C4-2B (cell line): ENCODE measurements around the gene TMEM19.
A peak's percentile ranks its signal among the peaks of the same experiment; 100 is the strongest.
"Not testable (repeated sequence)": the region's sequence is repeated elsewhere in the genome, so short reads cannot be mapped to it uniquely, and the experiment has no call there.

ENCODE experiments used
- H3K27ac ChIP-seq: fragments of 450-650 bp; 2 replicates; pipeline ENCODE4 v1.5.1; 2017
- ZFX ChIP-seq: fragments of 450-650 bp; IDR thresholded peaks from 2 replicates; pipeline ENCODE4 v1.6.1; 2017
- TF ChIP-seq, protein P1 (sequence below): fragments of 450-650 bp; conservative IDR thresholded peaks from 2 replicates; pipeline ENCODE4 v1.5.1; 2017; ENCODE audit warnings: mild to moderate bottlenecking

The TMEM19 gene

DNA sequence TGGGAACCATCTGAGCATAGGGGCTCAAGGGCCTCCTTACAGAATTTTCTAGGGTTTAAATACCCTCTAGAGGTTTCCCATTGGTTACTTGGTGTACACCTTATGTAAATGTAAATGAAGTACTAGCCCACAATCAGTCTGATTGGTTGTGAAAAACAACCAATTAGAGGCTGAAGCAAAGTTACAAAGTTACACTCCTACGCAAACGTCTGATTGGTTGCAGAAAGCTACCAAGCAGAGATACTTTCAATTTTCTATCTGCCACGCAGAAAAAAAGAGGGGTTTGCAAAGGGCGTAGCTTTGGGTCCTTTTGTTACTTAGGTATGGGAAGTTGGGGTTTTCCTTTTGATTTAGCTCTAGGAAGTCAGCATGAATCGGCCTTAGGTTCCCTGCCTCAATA is 1.8 kb upstream of the TMEM19 start:
- TF ChIP-seq, protein P1, sequence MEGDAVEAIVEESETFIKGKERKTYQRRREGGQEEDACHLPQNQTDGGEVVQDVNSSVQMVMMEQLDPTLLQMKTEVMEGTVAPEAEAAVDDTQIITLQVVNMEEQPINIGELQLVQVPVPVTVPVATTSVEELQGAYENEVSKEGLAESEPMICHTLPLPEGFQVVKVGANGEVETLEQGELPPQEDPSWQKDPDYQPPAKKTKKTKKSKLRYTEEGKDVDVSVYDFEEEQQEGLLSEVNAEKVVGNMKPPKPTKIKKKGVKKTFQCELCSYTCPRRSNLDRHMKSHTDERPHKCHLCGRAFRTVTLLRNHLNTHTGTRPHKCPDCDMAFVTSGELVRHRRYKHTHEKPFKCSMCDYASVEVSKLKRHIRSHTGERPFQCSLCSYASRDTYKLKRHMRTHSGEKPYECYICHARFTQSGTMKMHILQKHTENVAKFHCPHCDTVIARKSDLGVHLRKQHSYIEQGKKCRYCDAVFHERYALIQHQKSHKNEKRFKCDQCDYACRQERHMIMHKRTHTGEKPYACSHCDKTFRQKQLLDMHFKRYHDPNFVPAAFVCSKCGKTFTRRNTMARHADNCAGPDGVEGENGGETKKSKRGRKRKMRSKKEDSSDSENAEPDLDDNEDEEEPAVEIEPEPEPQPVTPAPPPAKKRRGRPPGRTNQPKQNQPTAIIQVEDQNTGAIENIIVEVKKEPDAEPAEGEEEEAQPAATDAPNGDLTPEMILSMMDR: no peak
- TF ChIP-seq ZFX: no peak
- H3K27ac ChIP-seq: no peak overlapping the region

- peak overlapping the region; percentile 88 for H3K27ac ChIP-seq
- TF ChIP-seq, protein P1: no peak
- no peak for TF ChIP-seq ZFX
These were observed 473 bp upstream of the TMEM19 start for GRCh38 chr12:71685312-71685906.

GRCh38 chr12:71686658-71687025 is 760 bp downstream of the TMEM19 start:
- H3K27ac ChIP-seq: peak overlapping the region; percentile 88

DNA sequence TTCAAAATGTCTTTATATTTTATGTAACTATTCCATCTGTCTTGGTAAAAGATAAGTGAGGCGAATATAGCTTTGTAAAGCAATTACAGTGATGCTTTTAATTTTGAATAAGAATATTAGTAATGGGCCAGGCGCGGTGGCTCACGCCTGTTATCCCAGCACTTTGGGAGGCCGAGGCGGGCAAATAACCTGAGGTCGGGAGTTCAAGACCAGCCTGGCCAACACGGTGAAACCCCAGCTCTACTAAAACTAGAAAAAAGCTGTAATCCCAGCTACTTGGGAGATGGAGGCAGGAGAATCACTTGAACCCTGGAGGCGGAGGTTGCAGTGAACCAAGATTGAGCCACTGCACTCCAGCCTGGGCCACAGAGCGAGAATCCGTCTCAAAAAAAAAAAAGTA is 1.3 kb downstream of the TMEM19 start:
- not testable (repeated sequence) for H3K27ac ChIP-seq

More at GRCh38 chr12:71686658-71687025, 760 bp downstream of the TMEM19 start:
- no peak for TF ChIP-seq ZFX

GRCh38 chr12:71688961-71689570 is 3.2 kb downstream of the TMEM19 start:
- TF ChIP-seq, protein P1: no peak
- no peak for TF ChIP-seq ZFX

DNA sequence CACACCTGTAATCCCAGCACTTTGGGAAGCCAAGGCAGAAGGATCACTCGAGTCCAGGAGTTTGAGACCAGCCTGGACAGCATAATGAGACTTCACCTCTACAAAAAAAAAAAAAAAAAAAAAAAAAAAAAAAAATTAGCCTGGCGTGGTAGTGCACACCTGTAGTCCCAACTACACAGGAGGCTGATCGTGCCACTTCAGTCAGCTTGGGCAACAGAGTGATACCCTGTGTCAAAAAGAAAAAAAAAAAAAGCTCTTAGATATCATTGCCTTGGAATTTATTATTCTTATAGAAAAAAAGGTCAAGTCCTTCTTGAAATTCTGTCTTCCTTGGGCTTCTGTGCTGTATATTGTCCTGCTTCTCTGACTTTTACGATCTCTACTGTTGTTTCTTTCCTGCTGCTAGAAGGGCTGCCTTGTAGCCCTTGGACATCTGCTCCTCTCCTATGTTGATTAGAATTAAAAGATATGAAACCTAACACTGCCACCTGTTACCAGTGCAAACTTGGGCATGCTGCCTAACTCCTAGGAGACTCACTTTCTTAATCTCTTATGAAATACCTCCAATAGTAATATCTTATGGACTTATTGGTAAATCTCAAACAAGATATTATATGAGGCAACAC is 5.7 kb downstream of the TMEM19 start:
- no peak overlapping the region for H3K27ac ChIP-seq
- no peak for TF ChIP-seq ZFX
- TF ChIP-seq, protein P1: no peak

More at GRCh38 chr12:71688961-71689570, 3.2 kb downstream of the TMEM19 start:
- no peak overlapping the region for H3K27ac ChIP-seq

DNA sequence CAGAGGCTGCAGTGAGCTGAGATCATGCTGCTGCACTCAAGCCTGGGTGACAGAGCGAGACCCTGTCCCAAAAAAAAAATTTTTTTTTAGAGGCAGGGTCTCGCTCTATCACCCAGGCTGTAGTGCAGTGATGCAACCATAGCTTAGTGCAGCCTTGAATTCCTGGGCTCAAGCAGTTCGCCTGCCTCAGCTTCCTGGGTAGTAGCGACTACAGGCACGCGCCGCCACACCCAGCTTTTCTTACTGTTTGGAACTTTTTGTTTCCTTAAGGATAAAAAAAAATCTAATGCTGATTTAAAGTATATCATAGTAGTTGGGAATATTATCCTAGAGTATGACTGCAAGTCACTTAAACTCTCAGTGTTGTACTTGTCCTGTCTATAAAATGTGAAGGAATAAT is 7.2 kb downstream of the TMEM19 start:
- no peak overlapping the region for H3K27ac ChIP-seq
- no peak for TF ChIP-seq ZFX
- TF ChIP-seq, protein P1: no peak

GRCh38 chr12:71693651-71694050 is 7.8 kb downstream of the TMEM19 start:
- not testable (repeated sequence) for H3K27ac ChIP-seq
